ENCODE measurements around the gene CARD14. TPM values are rescaled to one million over a fixed set of nuclear protein-coding genes. Genes with fewer than 3 reads are reported as not detected.

CARD14 gene
- polyA plus RNA-seq, 3 donors: 0.11 to 0.27 (median 0.16) TPM

DNA sequence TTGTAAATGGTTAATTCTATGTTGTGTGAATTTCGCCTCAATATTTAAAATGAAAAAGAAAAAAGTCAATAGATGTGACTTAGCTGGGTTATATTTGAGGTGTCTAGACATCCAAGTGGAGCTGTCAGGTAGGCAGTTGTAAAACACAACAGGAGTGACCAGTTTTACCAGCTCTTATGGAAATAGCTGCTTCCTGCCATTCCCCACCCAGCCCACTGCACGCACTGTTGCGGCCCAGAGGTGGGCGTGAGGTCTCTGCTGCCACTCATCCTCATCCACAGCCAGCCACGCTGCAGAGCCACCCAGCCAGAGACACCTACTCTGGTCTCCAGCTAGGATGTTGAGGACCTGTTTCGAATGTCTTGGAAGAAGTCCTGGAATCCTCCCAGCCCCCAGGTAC lies 3.4 kb upstream of the CARD14 start:
- 82% methylated on average over 4 of the region's 6 CpGs for WGBS (ENCODE audit: insufficient coverage)
- H3K27me3 ChIP-seq (ENCODE audit: control insufficient read depth in 2 of 2, insufficient read depth in 2 of 2, low read length in 2 of 2): no peaks in the 10 kb centered on the region
- no peak overlapping the region for H3K4me3 Mint-ChIP-seq

GRCh38 chr17:80168371-80168770 lies 1.5 kb upstream of the CARD14 start:
- intact Hi-C loops (cut with micrococcal nuclease): no loop called here
- Mint-ChIP-seq H3K4me3 (no peak overlapping the region), H3K27me3 (ENCODE audit: low read depth in 3 of 3) (peaks cover 0 to 9% (median 8%) of the 10 kb centered on the region in 3 donors), H3K4me1 (peaks cover 2% of the 10 kb centered on the region), H3K36me3 (no peaks in the 10 kb centered on the region), H3K27ac (no peak overlapping the region), H3K9me3 (peaks cover 0 to 5% (median 0%) of the 10 kb centered on the region in 7 donors)
- no peak for TF ChIP-seq CTCF (IDR thresholded peaks at IDR 0.05)
- Histone ChIP-seq H3K4me3 (replicated peaks in 1 of 3; ENCODE audit: low read depth in 2 of 3, low read length in 3 of 3) (no peak overlapping the region), H3K27me3 (ENCODE audit: control insufficient read depth in 2 of 2, insufficient read depth in 2 of 2, low read length in 2 of 2) (no peaks in the 10 kb centered on the region), H4K20me1 (ENCODE audit: insufficient read depth, low read length) (no peaks in the 10 kb centered on the region), H3K79me2 (ENCODE audit: insufficient read depth, low read length) (no peaks in the 10 kb centered on the region), H2AFZ (ENCODE audit: insufficient read depth, low read depth, low read length, poor library complexity, severe bottlenecking) (no peak overlapping the region), H3K9ac (ENCODE audit: insufficient read depth, low read length, poor library complexity, severe bottlenecking) (no peak overlapping the region), H3K9me3 (replicated peaks in 1 of 2; ENCODE audit: control insufficient read depth in 1 of 2, insufficient read depth in 1 of 2, low read length in 2 of 2) (no peaks in the 10 kb centered on the region), H3K36me3 (replicated peaks in 1 of 2; ENCODE audit: control insufficient read depth in 1 of 2, insufficient read depth in 2 of 2, low read length in 2 of 2) (no peaks in the 10 kb centered on the region), H3K27ac (ENCODE audit: low read depth in 1 of 2, low read length in 2 of 2) (no peak overlapping the region), H3K4me2 (replicated peaks; ENCODE audit: extremely low read depth, low read length, poor library complexity, severe bottlenecking) (no peak overlapping the region), H3K4me1 (ENCODE audit: control insufficient read depth in 1 of 2, insufficient read depth in 2 of 2, low read length in 2 of 2) (no peaks in the 10 kb centered on the region)
- 97% methylated on average over 3 of the region's 5 CpGs for WGBS (ENCODE audit: insufficient coverage)
- DNase-seq: no peak

More for the DNA sequence above, 3.4 kb upstream of the CARD14 start:
- H3K9ac ChIP-seq (ENCODE audit: insufficient read depth, low read length, poor library complexity, severe bottlenecking): no peak overlapping the region
- H3K4me2 ChIP-seq (replicated peaks; ENCODE audit: extremely low read depth, low read length, poor library complexity, severe bottlenecking): no peak overlapping the region
- H3K4me3 ChIP-seq (replicated peaks in 1 of 3; ENCODE audit: low read depth in 2 of 3, low read length in 3 of 3): no peak overlapping the region
- TF ChIP-seq CTCF (IDR thresholded peaks at IDR 0.05): no peak
- no peaks in the 10 kb centered on the region for H3K79me2 ChIP-seq (ENCODE audit: insufficient read depth, low read length)
- H4K20me1 ChIP-seq (ENCODE audit: insufficient read depth, low read length): no peaks in the 10 kb centered on the region
- H2AFZ ChIP-seq (ENCODE audit: insufficient read depth, low read depth, low read length, poor library complexity, severe bottlenecking): no peak overlapping the region
- peaks cover 2% of the 10 kb centered on the region for H3K4me1 Mint-ChIP-seq
- no peaks in the 10 kb centered on the region for H3K36me3 ChIP-seq (replicated peaks in 1 of 2; ENCODE audit: control insufficient read depth in 1 of 2, insufficient read depth in 2 of 2, low read length in 2 of 2)
- intact Hi-C loops (cut with micrococcal nuclease): no loop called here
- H3K27ac ChIP-seq (ENCODE audit: low read depth in 1 of 2, low read length in 2 of 2): no peak overlapping the region
- peaks cover 0 to 5% (median 0%) of the 10 kb centered on the region in 7 donors for H3K9me3 Mint-ChIP-seq
- H3K27ac Mint-ChIP-seq: no peak overlapping the region
- H3K36me3 Mint-ChIP-seq: no peaks in the 10 kb centered on the region
- H3K4me1 ChIP-seq (ENCODE audit: control insufficient read depth in 1 of 2, insufficient read depth in 2 of 2, low read length in 2 of 2): no peaks in the 10 kb centered on the region
- H3K9me3 ChIP-seq (replicated peaks in 1 of 2; ENCODE audit: control insufficient read depth in 1 of 2, insufficient read depth in 1 of 2, low read length in 2 of 2): no peaks in the 10 kb centered on the region
- no peak for DNase-seq
- peaks cover 6 to 14% (median 6%) of the 10 kb centered on the region in 3 donors for H3K27me3 Mint-ChIP-seq (ENCODE audit: low read depth in 3 of 3)
